HG03175 (cell line): Measurements from ENCODE around the gene TGM6.

Source experiments
- ATAC-seq: cut with Tn5 transposase; IDR thresholded peaks from one replicate; pipeline ENCODE4 v1.9.1; 2021; ENCODE audit warnings: mild to moderate bottlenecking, moderate library complexity; ENCODE audit not compliant: unreplicated experiment

Gene TGM6

GRCh38 chr20:2480381-2480780, 99.7 kb downstream of the TGM6 start:
- no peak for ATAC-seq
